ENCODE measurements around the gene LINGO4. TPM values are rescaled to one million over a fixed set of nuclear protein-coding genes. Genes with fewer than 3 reads are reported as not detected.

The LINGO4 gene
- total RNA-seq, 1 donor from 2014 or later = under 0.01 TPM

DNA sequence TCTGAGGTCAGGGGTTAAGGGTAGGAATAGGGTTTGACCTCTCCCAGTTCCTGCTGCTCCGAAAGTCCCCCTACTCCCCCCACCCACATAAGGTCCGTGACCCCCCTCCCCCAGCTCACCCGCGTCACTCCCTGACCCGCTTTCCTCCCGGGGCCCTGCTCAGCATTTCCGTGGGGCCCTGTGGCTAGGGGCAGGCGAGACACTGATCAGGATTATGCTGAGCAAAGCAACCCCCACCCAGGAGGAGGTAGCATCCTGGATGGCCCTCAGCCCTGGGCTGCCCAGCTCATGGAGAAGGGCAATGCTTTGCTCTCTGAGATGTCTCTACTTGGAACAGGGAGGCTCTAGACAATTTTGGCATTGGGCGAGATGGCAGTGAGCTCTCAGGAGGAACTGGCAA lies 22.6 kb upstream of the LINGO4 start:
- Histone ChIP-seq H3K9me3 (ENCODE audit: control insufficient read depth in 3 of 3, low read length in 3 of 3) (no peaks in the 10 kb centered on the region), H3K36me3 (ENCODE audit: control insufficient read depth in 3 of 3, insufficient read depth in 3 of 3, low read length in 3 of 3) (peaks cover 4 to 13% (median 11%) of the 10 kb centered on the region in 3 donors), H3K4me3 (ENCODE audit: low read length in 3 of 3) (no peak overlapping the region), H3K4me1 (ENCODE audit: control insufficient read depth in 3 of 3, insufficient read depth in 3 of 3, low read length in 3 of 3) (peaks cover 50 to 78% (median 74%) of the 10 kb centered on the region in 3 donors), H3K27me3 (ENCODE audit: control insufficient read depth in 3 of 3, insufficient read depth in 3 of 3, low read length in 3 of 3) (no peaks in the 10 kb centered on the region), H3K9ac (ENCODE audit: low read depth in 1 of 3, low read length in 3 of 3) (peak overlapping the region in 1 of 3 donors; percentile 62), H3K27ac (ENCODE audit: low read depth, low read length) (peak overlapping the region; percentile 7)

- H3K4me1 ChIP-seq (ENCODE audit: control insufficient read depth in 3 of 3, insufficient read depth in 3 of 3, low read length in 3 of 3) = peaks cover 40 to 72% (median 64%) of the 10 kb centered on the region in 3 donors
- no peaks in the 10 kb centered on the region for H3K27me3 ChIP-seq (ENCODE audit: control insufficient read depth in 3 of 3, insufficient read depth in 3 of 3, low read length in 3 of 3)
- H3K9ac ChIP-seq (ENCODE audit: low read depth in 1 of 3, low read length in 3 of 3) = peak overlapping the region; percentile 29 to 78 (median 33)
- H3K36me3 ChIP-seq (ENCODE audit: control insufficient read depth in 3 of 3, insufficient read depth in 3 of 3, low read length in 3 of 3) = peaks cover 4 to 11% (median 11%) of the 10 kb centered on the region in 3 donors
- no peaks in the 10 kb centered on the region for H3K9me3 ChIP-seq (ENCODE audit: control insufficient read depth in 3 of 3, low read length in 3 of 3)
- H3K27ac ChIP-seq (ENCODE audit: low read depth, low read length) = peak overlapping the region; percentile 75
- peak overlapping the region; percentile 3 to 56 (median 35) for H3K4me3 ChIP-seq (ENCODE audit: low read length in 3 of 3)
Measured at GRCh38 chr1:151825751-151826660, 20.8 kb upstream of the LINGO4 start.

DNA sequence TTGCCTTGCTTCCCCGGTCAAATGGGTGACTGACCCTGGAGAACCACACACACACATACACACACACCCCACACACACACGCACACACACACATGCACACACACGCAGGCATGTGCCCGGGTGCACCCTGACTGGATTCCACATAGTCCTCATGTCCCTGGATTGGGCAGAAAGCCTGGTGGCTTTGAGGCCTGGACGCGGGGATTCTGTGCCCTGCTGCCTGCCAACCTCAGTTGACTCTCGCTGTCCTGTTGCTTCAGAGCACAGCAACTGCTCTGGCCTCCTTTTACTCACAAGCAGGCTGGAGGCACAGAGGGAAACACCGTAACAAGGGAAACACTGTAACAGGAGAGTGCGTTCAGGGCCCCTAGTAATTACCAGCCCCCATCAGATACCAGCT lies 20.0 kb upstream of the LINGO4 start:
- H3K27ac ChIP-seq (ENCODE audit: low read depth, low read length) = peak overlapping the region; percentile 75

GRCh38 chr1:151823175-151823574 lies 18.0 kb upstream of the LINGO4 start:
- H3K4me3 ChIP-seq (ENCODE audit: low read length in 3 of 3) = no peak overlapping the region
- no peaks in the 10 kb centered on the region for H3K27me3 ChIP-seq (ENCODE audit: control insufficient read depth in 3 of 3, insufficient read depth in 3 of 3, low read length in 3 of 3)
- no peak overlapping the region for H3K27ac ChIP-seq (ENCODE audit: low read depth, low read length)
- H3K36me3 ChIP-seq (ENCODE audit: control insufficient read depth in 3 of 3, insufficient read depth in 3 of 3, low read length in 3 of 3) = peaks cover 3 to 15% (median 9%) of the 10 kb centered on the region in 3 donors
- peaks cover 34 to 66% (median 56%) of the 10 kb centered on the region in 3 donors for H3K4me1 ChIP-seq (ENCODE audit: control insufficient read depth in 3 of 3, insufficient read depth in 3 of 3, low read length in 3 of 3)
- no peaks in the 10 kb centered on the region for H3K9me3 ChIP-seq (ENCODE audit: control insufficient read depth in 3 of 3, low read length in 3 of 3)
- H3K9ac ChIP-seq (ENCODE audit: low read depth in 1 of 3, low read length in 3 of 3) = peak overlapping the region in 1 of 3 donors; percentile 25

More for the DNA sequence above, 20.0 kb upstream of the LINGO4 start:
- no peaks in the 10 kb centered on the region for H3K9me3 ChIP-seq (ENCODE audit: control insufficient read depth in 3 of 3, low read length in 3 of 3)
- H3K36me3 ChIP-seq (ENCODE audit: control insufficient read depth in 3 of 3, insufficient read depth in 3 of 3, low read length in 3 of 3) = peaks cover 4 to 11% (median 11%) of the 10 kb centered on the region in 3 donors
- H3K9ac ChIP-seq (ENCODE audit: low read depth in 1 of 3, low read length in 3 of 3) = peak overlapping the region in 2 of 3 donors; percentile 33 to 78
- H3K27me3 ChIP-seq (ENCODE audit: control insufficient read depth in 3 of 3, insufficient read depth in 3 of 3, low read length in 3 of 3) = no peaks in the 10 kb centered on the region
- peak overlapping the region in 1 of 3 donors; percentile 29 for H3K4me3 ChIP-seq (ENCODE audit: low read length in 3 of 3)
- peaks cover 45 to 75% (median 64%) of the 10 kb centered on the region in 3 donors for H3K4me1 ChIP-seq (ENCODE audit: control insufficient read depth in 3 of 3, insufficient read depth in 3 of 3, low read length in 3 of 3)

GRCh38 chr1:151822404-151822803 lies 17.2 kb upstream of the LINGO4 start:
- Histone ChIP-seq H3K9ac (ENCODE audit: low read depth in 1 of 3, low read length in 3 of 3) (peak overlapping the region in 1 of 3 donors; percentile 25), H3K27ac (ENCODE audit: low read depth, low read length) (no peak overlapping the region), H3K4me3 (ENCODE audit: low read length in 3 of 3) (no peak overlapping the region), H3K9me3 (ENCODE audit: control insufficient read depth in 3 of 3, low read length in 3 of 3) (no peaks in the 10 kb centered on the region), H3K27me3 (ENCODE audit: control insufficient read depth in 3 of 3, insufficient read depth in 3 of 3, low read length in 3 of 3) (no peaks in the 10 kb centered on the region), H3K4me1 (ENCODE audit: control insufficient read depth in 3 of 3, insufficient read depth in 3 of 3, low read length in 3 of 3) (peaks cover 31 to 60% (median 52%) of the 10 kb centered on the region in 3 donors), H3K36me3 (ENCODE audit: control insufficient read depth in 3 of 3, insufficient read depth in 3 of 3, low read length in 3 of 3) (peaks cover 0 to 15% (median 10%) of the 10 kb centered on the region in 3 donors)

- Histone ChIP-seq H3K36me3 (ENCODE audit: control insufficient read depth in 3 of 3, insufficient read depth in 3 of 3, low read length in 3 of 3) (peaks cover 12 to 24% (median 18%) of the 10 kb centered on the region in 3 donors), H3K27ac (ENCODE audit: low read depth, low read length) (no peak overlapping the region), H3K9ac (ENCODE audit: low read depth in 1 of 3, low read length in 3 of 3) (no peak overlapping the region), H3K4me1 (ENCODE audit: control insufficient read depth in 3 of 3, insufficient read depth in 3 of 3, low read length in 3 of 3) (peaks cover 24 to 47% (median 40%) of the 10 kb centered on the region in 3 donors), H3K4me3 (ENCODE audit: low read length in 3 of 3) (no peak overlapping the region), H3K27me3 (ENCODE audit: control insufficient read depth in 3 of 3, insufficient read depth in 3 of 3, low read length in 3 of 3) (no peaks in the 10 kb centered on the region), H3K9me3 (ENCODE audit: control insufficient read depth in 3 of 3, low read length in 3 of 3) (no peaks in the 10 kb centered on the region)
Measured at GRCh38 chr1:151820940-151821339, 15.7 kb upstream of the LINGO4 start.

DNA sequence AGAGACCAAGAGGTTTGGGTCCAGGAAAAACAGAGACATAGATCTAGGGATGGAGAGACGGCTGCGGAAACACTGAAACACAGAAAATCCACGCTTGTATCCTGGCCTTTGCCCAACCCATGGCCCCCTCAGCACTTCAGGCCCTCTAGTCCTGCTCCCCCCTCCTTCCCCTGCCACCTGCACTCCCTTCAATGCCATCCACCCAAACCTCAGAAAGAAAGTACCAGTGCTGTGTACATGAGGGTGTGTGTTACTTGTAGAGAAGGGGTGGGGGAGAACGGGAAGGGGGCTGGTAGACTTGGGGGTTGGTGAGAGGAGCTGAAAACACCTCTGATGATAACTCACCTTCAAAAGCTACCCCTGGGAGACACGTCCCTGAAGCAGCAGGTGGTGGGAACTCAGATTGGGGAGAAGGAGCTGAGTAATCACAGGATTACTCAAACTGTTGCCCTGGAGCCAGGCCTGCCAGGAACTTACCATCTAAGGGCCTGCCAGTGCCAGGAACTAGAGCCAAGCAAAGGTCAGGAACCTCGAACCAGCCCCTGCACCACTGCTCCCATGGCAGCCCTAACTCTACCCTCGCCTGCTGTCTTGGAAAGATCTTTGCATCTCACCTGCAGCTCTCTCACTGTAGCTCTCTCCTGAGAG lies 14.9 kb upstream of the LINGO4 start:
- H3K9me3 ChIP-seq (ENCODE audit: control insufficient read depth in 3 of 3, low read length in 3 of 3) = no peaks in the 10 kb centered on the region
- H3K27ac ChIP-seq (ENCODE audit: low read depth, low read length) = no peak overlapping the region
- H3K27me3 ChIP-seq (ENCODE audit: control insufficient read depth in 3 of 3, insufficient read depth in 3 of 3, low read length in 3 of 3) = no peaks in the 10 kb centered on the region
- peaks cover 16 to 31% (median 24%) of the 10 kb centered on the region in 3 donors for H3K36me3 ChIP-seq (ENCODE audit: control insufficient read depth in 3 of 3, insufficient read depth in 3 of 3, low read length in 3 of 3)
- no peak overlapping the region for H3K9ac ChIP-seq (ENCODE audit: low read depth in 1 of 3, low read length in 3 of 3)
- H3K4me1 ChIP-seq (ENCODE audit: control insufficient read depth in 3 of 3, insufficient read depth in 3 of 3, low read length in 3 of 3) = peaks cover 17 to 39% (median 31%) of the 10 kb centered on the region in 3 donors
- H3K4me3 ChIP-seq (ENCODE audit: low read length in 3 of 3) = no peak overlapping the region

DNA sequence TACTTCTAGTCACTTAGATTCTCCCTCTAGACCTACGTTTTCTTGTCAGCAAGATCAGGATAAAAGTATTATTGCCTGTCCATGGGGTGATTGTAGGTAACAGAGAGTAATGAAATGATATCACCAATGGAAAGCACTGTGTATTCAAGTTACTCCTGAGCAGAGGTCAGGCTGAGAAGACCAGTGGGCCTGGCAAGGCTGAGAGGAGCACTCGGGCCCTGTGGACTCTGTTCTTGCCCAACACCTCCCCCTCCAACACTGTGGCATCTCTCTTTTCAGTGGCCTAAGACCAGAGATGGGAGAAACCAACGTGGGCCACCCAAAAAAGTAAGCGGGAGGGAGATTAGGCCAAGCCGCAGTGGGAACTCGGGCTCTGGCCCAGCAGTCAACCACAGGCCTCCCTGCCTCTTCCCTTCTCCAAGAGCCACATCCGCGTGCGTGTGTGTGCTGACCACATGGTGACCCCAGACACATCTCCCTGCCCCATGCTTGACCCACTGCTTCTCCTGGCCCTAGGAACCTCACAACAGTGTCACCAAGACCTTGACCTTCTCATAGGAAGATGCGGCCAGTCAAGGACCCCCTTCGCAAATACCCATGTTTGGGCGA lies 14.1 kb upstream of the LINGO4 start:
- peaks cover 24 to 38% (median 30%) of the 10 kb centered on the region in 3 donors for H3K36me3 ChIP-seq (ENCODE audit: control insufficient read depth in 3 of 3, insufficient read depth in 3 of 3, low read length in 3 of 3)
- H3K9ac ChIP-seq (ENCODE audit: low read depth in 1 of 3, low read length in 3 of 3) = no peak overlapping the region
- no peaks in the 10 kb centered on the region for H3K9me3 ChIP-seq (ENCODE audit: control insufficient read depth in 3 of 3, low read length in 3 of 3)
- no peak overlapping the region for H3K27ac ChIP-seq (ENCODE audit: low read depth, low read length)
- H3K27me3 ChIP-seq (ENCODE audit: control insufficient read depth in 3 of 3, insufficient read depth in 3 of 3, low read length in 3 of 3) = peaks cover 0 to 5% (median 0%) of the 10 kb centered on the region in 3 donors
- no peak overlapping the region for H3K4me3 ChIP-seq (ENCODE audit: low read length in 3 of 3)
- H3K4me1 ChIP-seq (ENCODE audit: control insufficient read depth in 3 of 3, insufficient read depth in 3 of 3, low read length in 3 of 3) = peaks cover 12 to 31% (median 24%) of the 10 kb centered on the region in 3 donors

GRCh38 chr1:151817353-151817730 lies 12.1 kb upstream of the LINGO4 start:
- H3K27ac ChIP-seq (ENCODE audit: low read depth, low read length) = no peak overlapping the region
- no peak overlapping the region for H3K9ac ChIP-seq (ENCODE audit: low read depth in 1 of 3, low read length in 3 of 3)
- no peaks in the 10 kb centered on the region for H3K9me3 ChIP-seq (ENCODE audit: control insufficient read depth in 3 of 3, low read length in 3 of 3)
- H3K27me3 ChIP-seq (ENCODE audit: control insufficient read depth in 3 of 3, insufficient read depth in 3 of 3, low read length in 3 of 3) = peaks cover 0 to 5% (median 0%) of the 10 kb centered on the region in 3 donors
- peaks cover 38 to 49% (median 40%) of the 10 kb centered on the region in 3 donors for H3K36me3 ChIP-seq (ENCODE audit: control insufficient read depth in 3 of 3, insufficient read depth in 3 of 3, low read length in 3 of 3)
- no peak overlapping the region for H3K4me3 ChIP-seq (ENCODE audit: low read length in 3 of 3)
- H3K4me1 ChIP-seq (ENCODE audit: control insufficient read depth in 3 of 3, insufficient read depth in 3 of 3, low read length in 3 of 3) = peaks cover 12 to 23% (median 23%) of the 10 kb centered on the region in 3 donors

Measured in skeletal muscle tissue (tissue), 4 donors.